ENCODE measurements around the gene FAM83D. TPM values are rescaled to one million over a fixed set of nuclear protein-coding genes. Genes with fewer than 3 reads are reported as not detected.

Gene FAM83D
- total RNA-seq, 1 experiment from 2014 or later, result 66.9 TPM

GRCh38 chr20:38926142-38926933 lies at the start of gene FAM83D (continued):
- TF ChIP-seq ZNF219 (CRISPR knock-in tag; IDR thresholded peaks at IDR 0.05; ENCODE audit: borderline replicate concordance) (no peak), ZNF317 (CRISPR knock-in tag; IDR thresholded peaks at IDR 0.05; ENCODE audit: borderline replicate concordance, low read depth) (no peak), MYBL2 (CRISPR knock-in tag; IDR thresholded peaks at IDR 0.05) (peak; percentile 100), ATF1 (CRISPR knock-in tag; IDR thresholded peaks at IDR 0.05) (peak; percentile 8; the same call in 1 of the 2 replicates), IRF2 (CRISPR knock-in tag; IDR thresholded peaks at IDR 0.05; ENCODE audit: borderline replicate concordance, low read depth) (no peak), KAT7 (CRISPR knock-in tag; IDR thresholded peaks at IDR 0.05; ENCODE audit: borderline replicate concordance) (no peak), TEAD4 (CRISPR knock-in tag; IDR thresholded peaks at IDR 0.05) (no peak)
- TF ChIP-seq, protein P1, sequence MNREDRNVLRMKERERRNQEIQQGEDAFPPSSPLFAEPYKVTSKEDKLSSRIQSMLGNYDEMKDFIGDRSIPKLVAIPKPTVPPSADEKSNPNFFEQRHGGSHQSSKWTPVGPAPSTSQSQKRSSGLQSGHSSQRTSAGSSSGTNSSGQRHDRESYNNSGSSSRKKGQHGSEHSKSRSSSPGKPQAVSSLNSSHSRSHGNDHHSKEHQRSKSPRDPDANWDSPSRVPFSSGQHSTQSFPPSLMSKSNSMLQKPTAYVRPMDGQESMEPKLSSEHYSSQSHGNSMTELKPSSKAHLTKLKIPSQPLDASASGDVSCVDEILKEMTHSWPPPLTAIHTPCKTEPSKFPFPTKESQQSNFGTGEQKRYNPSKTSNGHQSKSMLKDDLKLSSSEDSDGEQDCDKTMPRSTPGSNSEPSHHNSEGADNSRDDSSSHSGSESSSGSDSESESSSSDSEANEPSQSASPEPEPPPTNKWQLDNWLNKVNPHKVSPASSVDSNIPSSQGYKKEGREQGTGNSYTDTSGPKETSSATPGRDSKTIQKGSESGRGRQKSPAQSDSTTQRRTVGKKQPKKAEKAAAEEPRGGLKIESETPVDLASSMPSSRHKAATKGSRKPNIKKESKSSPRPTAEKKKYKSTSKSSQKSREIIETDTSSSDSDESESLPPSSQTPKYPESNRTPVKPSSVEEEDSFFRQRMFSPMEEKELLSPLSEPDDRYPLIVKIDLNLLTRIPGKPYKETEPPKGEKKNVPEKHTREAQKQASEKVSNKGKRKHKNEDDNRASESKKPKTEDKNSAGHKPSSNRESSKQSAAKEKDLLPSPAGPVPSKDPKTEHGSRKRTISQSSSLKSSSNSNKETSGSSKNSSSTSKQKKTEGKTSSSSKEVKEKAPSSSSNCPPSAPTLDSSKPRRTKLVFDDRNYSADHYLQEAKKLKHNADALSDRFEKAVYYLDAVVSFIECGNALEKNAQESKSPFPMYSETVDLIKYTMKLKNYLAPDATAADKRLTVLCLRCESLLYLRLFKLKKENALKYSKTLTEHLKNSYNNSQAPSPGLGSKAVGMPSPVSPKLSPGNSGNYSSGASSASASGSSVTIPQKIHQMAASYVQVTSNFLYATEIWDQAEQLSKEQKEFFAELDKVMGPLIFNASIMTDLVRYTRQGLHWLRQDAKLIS (CRISPR knock-in tag; IDR thresholded peaks at IDR 0.05; ENCODE audit: borderline replicate concordance), result 0 out of 2 replicates have a peak, but pooled peaks have one; percentile 62

DNA sequence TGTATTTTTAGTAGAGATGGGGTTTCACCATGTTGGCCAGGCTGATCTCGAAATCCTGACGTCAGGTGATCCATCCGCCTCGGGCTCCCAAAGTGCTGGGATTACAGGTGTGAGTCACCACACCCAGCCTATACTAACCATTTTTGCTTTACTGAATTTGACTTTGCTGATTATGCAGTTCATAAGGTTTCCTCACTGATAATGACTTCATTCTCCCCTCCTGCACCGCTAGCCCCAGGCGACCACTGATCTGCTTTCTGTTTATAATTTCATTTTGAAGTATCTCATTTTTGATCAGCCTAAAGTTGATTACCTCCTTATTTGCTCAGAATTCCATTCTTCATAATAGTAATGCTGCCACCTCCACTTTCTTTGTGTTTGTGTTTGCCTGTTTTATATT lies 48.7 kb upstream of the FAM83D start:
- Mint-ChIP-seq H3K27ac (no peak overlapping the region), H3K4me3 (no peak overlapping the region), H3K27me3 (ENCODE audit: low read depth) (no peaks in the 10 kb centered on the region; the same call in 1 of the 2 replicates), H3K9me3 (no peaks in the 10 kb centered on the region), H3K4me1 (peaks cover 19% of the 10 kb centered on the region), H3K36me3 (no peaks in the 10 kb centered on the region)
- ChIA-PET CTCF (no interaction called here), POLR2A (no interaction called here)
- no peak for DNase-seq (ENCODE audit: low spot score)
- TF ChIP-seq FOXK1 (CRISPR knock-in tag; IDR thresholded peaks at IDR 0.05), result no peak
- no peak for TF ChIP-seq STAT6 (CRISPR knock-in tag; conservative IDR thresholded peaks at IDR 0.05; ENCODE audit: low read depth)
- TF ChIP-seq SMAD3 (CRISPR knock-in tag; IDR thresholded peaks at IDR 0.05; ENCODE audit: borderline replicate concordance), result no peak
- no peak for TF ChIP-seq ZNF423 (CRISPR knock-in tag; IDR thresholded peaks at IDR 0.05)
- no peak for TF ChIP-seq ZMAT4 (CRISPR knock-in tag; IDR thresholded peaks at IDR 0.05)
- ATAC-seq, result no peak

- Mint-ChIP-seq H3K36me3 (no peaks in the 10 kb centered on the region), H3K27me3 (ENCODE audit: low read depth) (no peaks in the 10 kb centered on the region; the same call in 1 of the 2 replicates), H3K27ac (no peak overlapping the region), H3K4me3 (no peak overlapping the region), H3K4me1 (peaks cover 28% of the 10 kb centered on the region), H3K9me3 (no peaks in the 10 kb centered on the region)
- ATAC-seq, result peak; percentile 81
- peak; percentile 70 for DNase-seq (ENCODE audit: low spot score)
- ChIA-PET POLR2A (interaction anchor here (0.6 to 1.3 kb wide), 2 partner anchors 14 to 48 kb away, joined by 3 to 7 read pairs; no protein-coding TSS in a partner anchor), CTCF (interaction anchor here (1.0 to 1.6 kb wide), 4 partner anchors 14 to 153 kb away, joined by 3 to 12 read pairs (median 5); no protein-coding TSS in a partner anchor)
- no peak; the same call in 1 of the 2 replicates for TF ChIP-seq SMAD3 (CRISPR knock-in tag; IDR thresholded peaks at IDR 0.05; ENCODE audit: borderline replicate concordance)
- TF ChIP-seq, protein P2, sequence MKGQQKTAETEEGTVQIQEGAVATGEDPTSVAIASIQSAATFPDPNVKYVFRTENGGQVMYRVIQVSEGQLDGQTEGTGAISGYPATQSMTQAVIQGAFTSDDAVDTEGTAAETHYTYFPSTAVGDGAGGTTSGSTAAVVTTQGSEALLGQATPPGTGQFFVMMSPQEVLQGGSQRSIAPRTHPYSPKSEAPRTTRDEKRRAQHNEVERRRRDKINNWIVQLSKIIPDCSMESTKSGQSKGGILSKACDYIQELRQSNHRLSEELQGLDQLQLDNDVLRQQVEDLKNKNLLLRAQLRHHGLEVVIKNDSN (CRISPR knock-in tag; IDR thresholded peaks at IDR 0.05), result peak; percentile 49; the same call in 1 of the 2 replicates
- no peak for TF ChIP-seq NR1H2 (CRISPR knock-in tag; IDR thresholded peaks at IDR 0.05)
- TF ChIP-seq ATF2 (CRISPR knock-in tag; IDR thresholded peaks at IDR 0.05; ENCODE audit: borderline replicate concordance, low read depth), result no peak
- no peak for TF ChIP-seq KAT7 (CRISPR knock-in tag; IDR thresholded peaks at IDR 0.05; ENCODE audit: borderline replicate concordance)
- no peak for TF ChIP-seq NFATC4 (CRISPR knock-in tag; IDR thresholded peaks at IDR 0.05)
- peak; percentile 67; the same call in 1 of the 2 replicates for TF ChIP-seq NFE2L1 (CRISPR knock-in tag; IDR thresholded peaks at IDR 0.05)
- 0 out of 2 replicates have a peak, but pooled peaks have one; percentile 33 for TF ChIP-seq CREB1 (CRISPR knock-in tag; IDR thresholded peaks at IDR 0.05)
- 0 out of 2 replicates have a peak, but pooled peaks have one; percentile 64 for TF ChIP-seq SMAD4 (CRISPR knock-in tag; IDR thresholded peaks at IDR 0.05)
- no peak for TF ChIP-seq PRRX2 (CRISPR knock-in tag; IDR thresholded peaks at IDR 0.05)
- peak; percentile 37; the same call in 1 of the 2 replicates for TF ChIP-seq FOXK1 (CRISPR knock-in tag; IDR thresholded peaks at IDR 0.05)
- TF ChIP-seq TEAD1 (CRISPR knock-in tag; IDR thresholded peaks at IDR 0.05), result 0 out of 2 replicates have a peak, but pooled peaks have one; percentile 46
- TF ChIP-seq RORB (CRISPR knock-in tag; IDR thresholded peaks at IDR 0.05), result no peak
Observed at GRCh38 chr20:38878866-38879265, 47.4 kb upstream of the FAM83D start.
